Neural progenitor cell (in vitro differentiated cells): ENCODE results near the gene SLIT1. TPM values are rescaled to one million over a fixed set of nuclear protein-coding genes. Genes with fewer than 3 reads are reported as not detected.

ENCODE experiments used
- DNase-seq: peaks from one replicate; pipeline ENCODE4 v3.0.0-alpha.2; 2016; ENCODE audit warnings: low spot score
- H2AFZ ChIP-seq: fragments of 200-600 bp; sonication (generic); replicated peaks from 2 replicates; pipeline ENCODE4 v1.6.1; 2016; ENCODE audit warnings: antibody characterized with exemption
- H3F3A ChIP-seq: fragments of 200-600 bp; sonication (generic); 2 replicates; pipeline ENCODE4 v1.6.1; 2016; ENCODE audit warnings: antibody characterized with exemption, low read depth
- H3K27ac ChIP-seq: fragments of 200-600 bp; sonication (generic); 2 replicates; pipeline ENCODE4 v1.5.1; 2016; ENCODE audit warnings: mild to moderate bottlenecking
- H3K27me3 ChIP-seq: fragments of 200-600 bp; sonication (generic); 2 replicates; pipeline ENCODE4 v1.6.1; 2016; ENCODE audit warnings: mild to moderate bottlenecking, moderate library complexity
- H3K36me3 ChIP-seq: fragments of 200-600 bp; sonication (generic); 2 replicates; pipeline ENCODE4 v1.5.1; 2016
- H3K4me1 ChIP-seq: fragments of 200-600 bp; sonication (generic); 2 replicates; pipeline ENCODE4 v1.6.1; 2016; ENCODE audit warnings: mixed run types
- H3K4me2 ChIP-seq: fragments of 200-600 bp; sonication (generic); 2 replicates; pipeline ENCODE4 v1.6.1; 2016
- H3K4me3 ChIP-seq: fragments of 200-600 bp; sonication (generic); 2 replicates; pipeline ENCODE4 v1.5.1; 2016
- H3K79me2 ChIP-seq: fragments of 200-600 bp; sonication (generic); 2 replicates; pipeline ENCODE4 v1.6.1; 2016; ENCODE audit warnings: low read depth
- H3K9ac ChIP-seq: fragments of 200-600 bp; sonication (generic); 2 replicates; pipeline ENCODE4 v1.6.1; 2016
- H3K9me3 ChIP-seq: fragments of 200-600 bp; sonication (generic); 2 replicates; pipeline ENCODE4 v1.5.1; 2016; ENCODE audit warnings: low read depth
- H4K20me1 ChIP-seq: fragments of 200-600 bp; sonication (generic); 2 replicates; pipeline ENCODE4 v1.6.1; 2016; ENCODE audit warnings: low read depth
- H3K27ac Mint-ChIP-seq: 3 replicates; pipeline ENCODE4 v1.8.0; 2021; ENCODE audit warnings: mixed read lengths
- H3K27me3 Mint-ChIP-seq: 2 replicates; pipeline ENCODE4 v1.8.0; 2022; ENCODE audit warnings: low read depth, mild to moderate bottlenecking, inconsistent platforms, moderate library complexity, mixed read lengths; ENCODE audit not compliant: insufficient read depth
- H3K36me3 Mint-ChIP-seq: 3 replicates; pipeline ENCODE4 v1.8.0; 2021; ENCODE audit warnings: mixed read lengths
- H3K4me1 Mint-ChIP-seq: 3 replicates; pipeline ENCODE4 v1.8.0; 2021; ENCODE audit warnings: mixed read lengths
- H3K4me3 Mint-ChIP-seq: 3 replicates; pipeline ENCODE4 v1.8.0; 2021; ENCODE audit warnings: mild to moderate bottlenecking, moderate library complexity, mixed read lengths
- H3K9me3 Mint-ChIP-seq: 3 replicates; pipeline ENCODE4 v1.8.0; 2020; ENCODE audit warnings: mixed read lengths
- EZH2 ChIP-seq: fragments of 200-600 bp; sonication (generic); IDR thresholded peaks from 2 replicates; pipeline ENCODE4 v1.6.1; 2017; ENCODE audit warnings: antibody characterized with exemption, mild to moderate bottlenecking, moderate library complexity
- EZH2phosphoT487 ChIP-seq: fragments of 200-600 bp; sonication (generic); IDR thresholded peaks from 2 replicates; pipeline ENCODE4 v1.6.1; 2017; ENCODE audit warnings: antibody characterized with exemption
- total RNA-seq: library from RNA; depleted of rRNA; stranded (reverse); fragments of >200 nt; gene quantifications from 2 replicates; pipeline ENCODE4 v1.2.3, GENCODE V29; 2015; ENCODE audit warnings: low replicate concordance
- TF ChIP-seq, protein P1 (sequence below): fragments of 200-600 bp; sonication (generic); IDR thresholded peaks from 2 replicates; pipeline ENCODE4 v1.5.1; 2017; ENCODE audit warnings: antibody characterized with exemption, mild to moderate bottlenecking

The SLIT1 gene
- total RNA-seq, 1 donor from 2014 or later = 0.92 TPM

DNA sequence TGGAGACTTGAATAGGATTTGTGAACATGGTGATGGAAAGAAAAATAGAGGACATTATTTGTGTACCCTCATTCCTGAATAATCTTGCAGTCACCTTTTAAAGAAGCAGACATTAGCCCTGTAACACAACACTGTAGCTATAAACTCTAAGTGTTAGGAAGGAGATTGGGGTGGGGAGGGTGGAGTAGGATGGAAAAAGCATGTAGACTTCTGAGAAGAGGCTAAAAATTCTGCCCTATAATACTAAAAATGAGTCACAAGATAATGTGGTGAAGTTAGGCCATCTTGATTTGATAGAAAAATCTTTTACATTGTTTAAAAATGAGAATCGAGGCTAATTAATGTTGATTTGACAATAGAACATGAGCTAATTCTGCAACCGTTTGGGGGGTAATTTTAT, 224.9 kb downstream of the SLIT1 start:
- no peak overlapping the region for H3K9ac ChIP-seq
- no peak overlapping the region for H3K4me2 ChIP-seq
- no peaks in the 10 kb centered on the region for H3K9me3 ChIP-seq
- H3K4me3 Mint-ChIP-seq = no peak overlapping the region
- peaks cover 2% of the 10 kb centered on the region for H3K27me3 Mint-ChIP-seq
- TF ChIP-seq, protein P1, sequence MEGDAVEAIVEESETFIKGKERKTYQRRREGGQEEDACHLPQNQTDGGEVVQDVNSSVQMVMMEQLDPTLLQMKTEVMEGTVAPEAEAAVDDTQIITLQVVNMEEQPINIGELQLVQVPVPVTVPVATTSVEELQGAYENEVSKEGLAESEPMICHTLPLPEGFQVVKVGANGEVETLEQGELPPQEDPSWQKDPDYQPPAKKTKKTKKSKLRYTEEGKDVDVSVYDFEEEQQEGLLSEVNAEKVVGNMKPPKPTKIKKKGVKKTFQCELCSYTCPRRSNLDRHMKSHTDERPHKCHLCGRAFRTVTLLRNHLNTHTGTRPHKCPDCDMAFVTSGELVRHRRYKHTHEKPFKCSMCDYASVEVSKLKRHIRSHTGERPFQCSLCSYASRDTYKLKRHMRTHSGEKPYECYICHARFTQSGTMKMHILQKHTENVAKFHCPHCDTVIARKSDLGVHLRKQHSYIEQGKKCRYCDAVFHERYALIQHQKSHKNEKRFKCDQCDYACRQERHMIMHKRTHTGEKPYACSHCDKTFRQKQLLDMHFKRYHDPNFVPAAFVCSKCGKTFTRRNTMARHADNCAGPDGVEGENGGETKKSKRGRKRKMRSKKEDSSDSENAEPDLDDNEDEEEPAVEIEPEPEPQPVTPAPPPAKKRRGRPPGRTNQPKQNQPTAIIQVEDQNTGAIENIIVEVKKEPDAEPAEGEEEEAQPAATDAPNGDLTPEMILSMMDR = no peak
- TF ChIP-seq EZH2 (no peak), EZH2phosphoT487 (no peak)
- H3K27me3 ChIP-seq = no peaks in the 10 kb centered on the region
- no peaks in the 10 kb centered on the region for H3K9me3 Mint-ChIP-seq
- no peak overlapping the region for H2AFZ ChIP-seq
- no peak for DNase-seq
- peak overlapping the region; percentile 7 for H3K27ac ChIP-seq
- no peaks in the 10 kb centered on the region for H3K4me1 ChIP-seq
- no peaks in the 10 kb centered on the region for H3K36me3 ChIP-seq
- no peaks in the 10 kb centered on the region for H3K4me1 Mint-ChIP-seq
- no peak overlapping the region for H3K27ac Mint-ChIP-seq
- peaks cover 4% of the 10 kb centered on the region for H3K79me2 ChIP-seq
- H3K36me3 Mint-ChIP-seq = peaks cover 15% of the 10 kb centered on the region
- peaks cover 4% of the 10 kb centered on the region for H4K20me1 ChIP-seq
- H3K4me3 ChIP-seq = no peak overlapping the region
- H3F3A ChIP-seq = no peaks in the 10 kb centered on the region

DNA sequence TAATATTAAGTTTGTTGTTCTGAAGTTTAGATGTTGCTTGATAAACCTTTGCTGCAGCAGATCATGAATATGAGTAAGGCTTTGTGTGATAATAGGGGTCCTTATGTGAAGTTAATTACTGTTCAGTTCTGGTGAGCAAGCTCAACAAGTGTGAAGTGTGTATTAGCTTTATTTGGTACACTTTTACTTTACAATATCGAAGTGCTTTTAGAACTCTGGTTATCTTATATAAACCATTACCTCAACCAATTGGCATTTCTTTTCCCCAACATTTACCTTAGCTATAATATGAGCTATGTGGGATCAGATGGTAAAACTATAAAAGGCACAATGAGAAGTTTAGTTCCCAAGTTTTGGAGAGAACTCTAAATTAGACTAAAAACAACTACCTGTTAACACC, 226.0 kb downstream of the SLIT1 start:
- Histone ChIP-seq H3K9ac (no peak overlapping the region), H3K27ac (no peak overlapping the region), H3K27me3 (no peaks in the 10 kb centered on the region), H3K9me3 (no peaks in the 10 kb centered on the region), H3K4me2 (no peak overlapping the region), H3K4me3 (no peak overlapping the region), H3K4me1 (no peaks in the 10 kb centered on the region), H3K36me3 (no peaks in the 10 kb centered on the region), H3F3A (no peaks in the 10 kb centered on the region), H2AFZ (no peak overlapping the region), H4K20me1 (peaks cover 4% of the 10 kb centered on the region), H3K79me2 (peaks cover 4% of the 10 kb centered on the region)
- no peak overlapping the region for H3K4me3 Mint-ChIP-seq
- TF ChIP-seq, protein P1 = no peak
- TF ChIP-seq EZH2 (no peak), EZH2phosphoT487 (no peak)
- no peaks in the 10 kb centered on the region for H3K4me1 Mint-ChIP-seq
- no peaks in the 10 kb centered on the region for H3K9me3 Mint-ChIP-seq
- DNase-seq = no peak
- H3K27me3 Mint-ChIP-seq = no peaks in the 10 kb centered on the region
- H3K27ac Mint-ChIP-seq = no peak overlapping the region
- H3K36me3 Mint-ChIP-seq = peaks cover 23% of the 10 kb centered on the region

DNA sequence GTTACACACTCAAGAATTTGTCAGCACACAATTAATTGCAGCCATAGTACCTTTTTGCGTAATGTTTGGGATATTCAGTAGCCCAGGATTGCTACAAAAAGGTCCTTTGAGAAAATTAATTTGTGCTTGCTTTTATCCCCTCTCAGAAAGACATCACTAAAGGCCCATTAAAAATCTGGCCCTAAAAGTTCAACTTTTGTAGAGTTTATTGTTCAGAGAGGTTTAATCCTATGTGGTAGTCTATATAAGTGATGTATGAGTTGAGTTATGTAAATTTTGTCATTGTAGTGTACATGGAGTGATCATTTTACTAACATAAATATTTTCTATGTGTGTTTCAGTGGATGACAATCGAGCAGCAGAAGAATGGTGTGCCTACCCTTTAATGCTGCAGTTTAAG, 227.7 kb downstream of the SLIT1 start:
- Mint-ChIP-seq H3K27me3 (no peaks in the 10 kb centered on the region), H3K9me3 (no peaks in the 10 kb centered on the region), H3K27ac (no peak overlapping the region), H3K4me3 (no peak overlapping the region), H3K4me1 (no peaks in the 10 kb centered on the region), H3K36me3 (peaks cover 32% of the 10 kb centered on the region)
- TF ChIP-seq EZH2phosphoT487 = no peak
- TF ChIP-seq, protein P1 = no peak
- no peak for TF ChIP-seq EZH2
- Histone ChIP-seq H3K36me3 (no peaks in the 10 kb centered on the region), H3K4me2 (no peak overlapping the region), H3K4me3 (no peak overlapping the region), H3K27me3 (no peaks in the 10 kb centered on the region), H3K27ac (peak overlapping the region; percentile 27), H2AFZ (no peak overlapping the region), H3K9ac (no peak overlapping the region), H3K79me2 (no peaks in the 10 kb centered on the region), H4K20me1 (peaks cover 4% of the 10 kb centered on the region), H3K4me1 (no peaks in the 10 kb centered on the region), H3F3A (no peaks in the 10 kb centered on the region), H3K9me3 (no peaks in the 10 kb centered on the region)
- DNase-seq = no peak
